Right lobe of liver (tissue), 6 donors: ENCODE data around the gene IBTK. TPM values are rescaled to one million over a fixed set of nuclear protein-coding genes. Genes with fewer than 3 reads are reported as not detected.
A peak's percentile ranks its signal among the peaks of the same experiment; 100 is the strongest.
"Not testable (repeated sequence)": the region's sequence is repeated elsewhere in the genome, so short reads cannot be mapped to it uniquely, and the experiment has no call there.

Experiments
- ATAC-seq, 4 donors: fragments of 200-7000 bp; cut with Tn5 transposase; one replicate each; pipeline ENCODE4 v1.9.1; 2020; ENCODE audit warnings: mild to moderate bottlenecking in 4 of 4, moderate library complexity in 4 of 4
- DNase-seq, 3 donors: peaks; one replicate each; pipeline ENCODE4 v3.0.0-alpha.2; 2020
- H3K27ac ChIP-seq, 3 donors: fragments of 200-600 bp; one replicate each; pipeline ENCODE4 v1.8.0; 2022
- H3K27me3 ChIP-seq, 2 donors: fragments of 200-600 bp; one replicate each; pipeline ENCODE4 v1.8.0; 2022
- H3K36me3 ChIP-seq, 4 donors: fragments of 200-600 bp; sonication (generic) in 1 of 4; one replicate each; pipeline versions ENCODE4 v1.5.1 to v1.8.0; 2017 to 2022; ENCODE audit warnings: control low read depth in 1 of 4
- H3K4me1 ChIP-seq, 4 donors: fragments of 200-600 bp; sonication (generic) in 1 of 4; one replicate each; pipeline versions ENCODE4 v1.5.1 to v1.8.0; 2017 to 2022; ENCODE audit warnings: control low read depth in 1 of 4
- H3K4me3 ChIP-seq, 3 donors: fragments of 200-600 bp; one replicate each; pipeline ENCODE4 v1.8.0; 2022
- H3K9me3 ChIP-seq, 4 donors: fragments of 200-600 bp; sonication (generic) in 1 of 4; one replicate each; pipeline versions ENCODE4 v1.5.1 to v1.8.0; 2017 to 2022; ENCODE audit warnings: control low read depth in 1 of 4
- CTCF ChIP-seq, 4 donors: fragments of 200-600 bp in 3 of 4; fragments of 450-650 bp in 1 of 4; IDR thresholded peaks; one replicate each; pipeline versions ENCODE4 v1.5.1 to v1.8.0; 2016 to 2022; ENCODE audit warnings: antibody characterized with exemption in 4 of 4, mild to moderate bottlenecking in 2 of 4
- POLR2A ChIP-seq: fragments of 450-650 bp; IDR thresholded peaks from one replicate; pipeline ENCODE4 v1.6.1; 2017; ENCODE audit warnings: antibody characterized with exemption, mild to moderate bottlenecking
- WGBS: methylation state at CpG from one replicate; pipeline ENCODE4 v1.1.6; 2018; ENCODE audit warnings: low coverage, low lambda C conversion rate; ENCODE audit not compliant: insufficient coverage; ENCODE audit errors: missing lambda C conversion rate; 5-methylcytosine and 5-hydroxymethylcytosine counted together
- intact Hi-C, 2 donors: fragments of 100-400 bp; cut with DNase I; formaldehyde crosslinking; loops; one replicate each; pipeline versions ENCODE4 v1.11.2 to v1.14.1; 2022
- total RNA-seq, 6 experiments: library from RNA; depleted of rRNA in 2 of 6; stranded (reverse); fragments of >200 nt in 2 of 6; fragmentation: NEBNext Ultra II Directional in 3 of 6; extraction: Animal tissue kit (Norgen Biotek cat#: 25700) in 3 of 6; gene quantifications; one replicate each; pipeline versions ENCODE4 v1.1.0 to v1.2.4, GENCODE V29; 2016 to 2023
- donor health status: DM: no; HTN: yes; CAD: no.
- donor health status: DM: no; HTN: no; CAD: no.
- donor health status: DM: no; HTN: no; CAD: no.
- donor health status: DM: no; HTN: yes; CAD: no.
- donor health status: DM: no; HTN: yes; CAD: no.

IBTK gene
- total RNA-seq, 6 experiments from 2014 or later, result 24.9 to 44.5 (median 28.9) TPM

GRCh38 chr6:82257088-82257774 is 9.7 kb upstream of the IBTK start:
- Histone ChIP-seq H3K27ac (no peak overlapping the region), H3K4me1 (no peaks in the 10 kb centered on the region), H3K9me3 (no peaks in the 10 kb centered on the region), H3K4me3 (no peak overlapping the region), H3K36me3 (no peaks in the 10 kb centered on the region), H3K27me3 (no peaks in the 10 kb centered on the region)
- intact Hi-C loops, result no loop called here
- TF ChIP-seq POLR2A (no peak), CTCF (IDR thresholded peaks at IDR 0.05) (no peak)
- 67% methylated on average over 1 of the region's 1 CpG for WGBS
- ATAC-seq (no peak), DNase-seq (no peak)

- H3K9me3 ChIP-seq, H3K4me1 ChIP-seq, H3K27ac ChIP-seq, H3K27me3 ChIP-seq, H3K36me3 ChIP-seq, intact Hi-C loops, DNase-seq, ATAC-seq, H3K4me3 ChIP-seq: not testable (repeated sequence)
- WGBS, result 90% methylated on average over 5 of the region's 5 CpGs
These were observed 7.2 kb upstream of the IBTK start for GRCh38 chr6:82254722-82255121.

DNA sequence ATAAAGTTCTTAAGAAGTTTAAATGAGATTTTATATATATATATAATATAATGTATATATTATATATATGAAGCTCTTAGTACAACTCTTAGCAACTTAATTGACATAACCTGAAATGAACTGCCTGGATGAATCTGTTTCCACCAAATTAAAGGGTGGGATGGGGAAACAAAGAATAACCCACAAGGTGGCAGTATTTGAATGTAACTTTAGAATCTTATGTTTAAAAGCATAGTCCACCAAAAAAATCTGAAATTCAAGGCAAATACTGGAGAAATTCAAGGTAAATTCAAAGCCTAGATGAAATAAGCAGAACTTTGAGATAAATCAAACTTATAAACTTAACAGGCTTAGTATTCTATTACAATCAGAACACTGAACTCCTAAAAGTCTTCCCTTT is 4.4 kb upstream of the IBTK start:
- Histone ChIP-seq H3K27me3 (no peaks in the 10 kb centered on the region), H3K4me1 (peaks cover 0 to 9% (median 2%) of the 10 kb centered on the region in 4 donors), H3K4me3 (no peak overlapping the region), H3K36me3 (no peaks in the 10 kb centered on the region), H3K9me3 (no peaks in the 10 kb centered on the region), H3K27ac (no peak overlapping the region)
- peak; percentile 49 to 62 (median 58) for TF ChIP-seq CTCF (IDR thresholded peaks at IDR 0.05)
- TF ChIP-seq POLR2A, result no peak
- DNase-seq, result no peak
- no peak for ATAC-seq
- intact Hi-C loops, result no loop called here

GRCh38 chr6:82249381-82250253 is 2.1 kb upstream of the IBTK start:
- no peak for ATAC-seq
- 82% methylated on average over 12 of the region's 12 CpGs for WGBS
- intact Hi-C loops, result no loop called here

More at GRCh38 chr6:82249381-82250253, 2.1 kb upstream of the IBTK start:
- TF ChIP-seq CTCF (IDR thresholded peaks at IDR 0.05), result no peak
- TF ChIP-seq POLR2A, result no peak
- H3K27me3 ChIP-seq, result no peaks in the 10 kb centered on the region
- H3K36me3 ChIP-seq, result no peaks in the 10 kb centered on the region
- peaks cover 0 to 25% (median 2%) of the 10 kb centered on the region in 4 donors for H3K4me1 ChIP-seq
- peak overlapping the region in 1 of 3 donors; percentile 99 for H3K27ac ChIP-seq
- DNase-seq, result no peak
- no peaks in the 10 kb centered on the region for H3K9me3 ChIP-seq
- H3K4me3 ChIP-seq, result no peak overlapping the region
